SK-N-MC (cell line): ENCODE data around the gene COL21A1.

Source experiments
- EZH2 ChIP-seq: fragments of 200-600 bp; sonication (generic); IDR thresholded peaks from one replicate; pipeline ENCODE4 v1.6.1; 2017; ENCODE audit warnings: antibody characterized with exemption
- POLR2AphosphoS5 ChIP-seq: IDR thresholded peaks from 2 replicates; pipeline ENCODE4 v1.6.1; 2012; ENCODE audit warnings: mild to moderate bottlenecking, low read depth, low read length, borderline replicate concordance

DNA sequence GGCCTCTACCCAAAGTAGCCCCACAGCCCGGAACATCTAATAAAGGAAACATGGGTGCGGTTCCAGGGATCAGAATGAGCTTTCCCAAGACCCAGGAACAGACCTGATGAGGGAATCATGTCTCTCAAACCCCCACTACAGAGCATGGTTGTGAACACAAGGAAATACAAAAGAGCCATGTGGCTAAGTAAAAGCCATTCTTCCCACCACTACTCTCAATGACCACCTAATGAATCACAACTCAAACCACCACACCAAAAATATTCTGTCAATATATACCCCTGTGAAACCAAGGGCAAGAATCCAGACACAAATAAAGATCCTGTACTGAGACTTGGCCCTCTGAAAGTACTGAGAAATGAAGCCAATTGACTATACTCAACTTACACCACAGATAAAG lies 20.9 kb upstream of the COL21A1 start:
- TF ChIP-seq POLR2AphosphoS5 (no peak), EZH2 (no peak)
